IMR-90 (cell line): ENCODE measurements around the gene SPRR2E. TPM values are rescaled to one million over a fixed set of nuclear protein-coding genes. Genes with fewer than 3 reads are reported as not detected.

Experiments used
- ATAC-seq: fragments of 200-7000 bp; cut with Tn5 transposase; 2 replicates; pipeline ENCODE4 v1.9.1; 2020; ENCODE audit warnings: low read depth, mild to moderate bottlenecking, moderate library complexity
- BruUV-seq: library from RNA; stranded (reverse); fragments of 400-500 nt; replicated peaks from 2 replicates; lab custom pipeline; 2021; lab: Mats Ljungman, UMichigan
- CTCF ChIA-PET: fragments of 300-600 bp; formaldehyde crosslinking; extraction: SDS; loops from one replicate; lab custom pipeline; 2021; ENCODE audit warnings: antibody characterized with exemption; lab: Yijun Ruan, JAX
- POLR2A ChIA-PET: fragments of 300-600 bp; sonication (Branson Sonifier 250); formaldehyde crosslinking; loops from one replicate; lab custom pipeline; 2022; ENCODE audit warnings: antibody characterized with exemption; ENCODE audit not compliant: unreplicated experiment; lab: Charles Lee
- DNase-seq: peaks from one replicate; pipeline ENCODE4 v3.0.0; 2013
- H2AFZ ChIP-seq: replicated peaks from 2 replicates; pipeline ENCODE3; 2013; ENCODE audit warnings: low read length, mild to moderate bottlenecking; ENCODE audit not compliant: poor library complexity
- H2AK5ac ChIP-seq: 2 replicates; pipeline ENCODE4 v1.6.1; 2013; ENCODE audit warnings: low read depth, low read length, inconsistent platforms
- H2AK9ac ChIP-seq: replicated peaks from 2 replicates; pipeline ENCODE3; 2013; ENCODE audit warnings: mild to moderate bottlenecking, low read depth, low read length, moderate library complexity; ENCODE audit not compliant: poor library complexity
- H2BK120ac ChIP-seq: 2 replicates; pipeline ENCODE4 v1.6.1; 2013; ENCODE audit warnings: low read depth, low read length, inconsistent platforms
- H2BK15ac ChIP-seq: 3 replicates; pipeline ENCODE4 v1.6.1; 2013; ENCODE audit warnings: low read depth, low read length, inconsistent platforms
- H2BK20ac ChIP-seq: 2 replicates; pipeline ENCODE4 v1.6.1; 2013; ENCODE audit warnings: low read depth, mild to moderate bottlenecking, inconsistent platforms, low read length, moderate library complexity
- H2BK5ac ChIP-seq: 2 replicates; pipeline ENCODE4 v1.6.1; 2013; ENCODE audit warnings: mild to moderate bottlenecking, low read depth, low read length, inconsistent platforms; ENCODE audit not compliant: poor library complexity, severe bottlenecking
- H3K14ac ChIP-seq: replicated peaks from 2 replicates; pipeline ENCODE4 v1.6.1; 2013; ENCODE audit warnings: low read depth, low read length, inconsistent platforms
- H3K18ac ChIP-seq: 2 replicates; pipeline ENCODE4 v1.6.1; 2013; ENCODE audit warnings: low read depth, low read length, control low read depth
- H3K23ac ChIP-seq: 2 replicates; pipeline ENCODE4 v1.6.1; 2013; ENCODE audit warnings: low read depth, low read length, inconsistent platforms
- H3K27ac ChIP-seq: 2 replicates; pipeline ENCODE4 v1.5.1; 2013; ENCODE audit warnings: mild to moderate bottlenecking, control low read depth, low read length; ENCODE audit not compliant: insufficient read depth
- H3K27me3 ChIP-seq: 2 replicates; pipeline ENCODE4 v1.6.1; 2013; ENCODE audit warnings: low read length; ENCODE audit not compliant: control insufficient read depth, insufficient read depth
- H3K36me3 ChIP-seq: 2 replicates; pipeline ENCODE4 v1.6.1; 2013; ENCODE audit warnings: low read length, mixed read lengths; ENCODE audit not compliant: control insufficient read depth, insufficient read depth
- H3K4ac ChIP-seq: 2 replicates; pipeline ENCODE4 v1.6.1; 2013; ENCODE audit warnings: low read depth, low read length, inconsistent platforms
- H3K4me1 ChIP-seq: 2 replicates; pipeline ENCODE4 v1.6.1; 2013; ENCODE audit warnings: low read length, mixed read lengths; ENCODE audit not compliant: control insufficient read depth, insufficient read depth
- H3K4me2 ChIP-seq: 2 replicates; pipeline ENCODE4 v1.6.1; 2013; ENCODE audit warnings: low read depth, mild to moderate bottlenecking, control low read depth, low read length, moderate library complexity
- H3K4me3 ChIP-seq: 2 replicates; pipeline ENCODE4 v1.5.1; 2013; ENCODE audit warnings: low read depth, mild to moderate bottlenecking, control low read depth, low read length, moderate library complexity; ENCODE audit not compliant: insufficient read depth
- H3K56ac ChIP-seq: 2 replicates; pipeline ENCODE4 v1.6.1; 2013; ENCODE audit warnings: low read length, inconsistent platforms; ENCODE audit not compliant: insufficient read depth; ENCODE audit errors: extremely low read depth
- H3K79me1 ChIP-seq, 2 experiments: 2 replicates each; pipeline ENCODE4 v1.6.1; 2013; ENCODE audit warnings: low read length in 2 of 2, inconsistent platforms in 1 of 2, low read depth in 1 of 2
- H3K9ac ChIP-seq: 2 replicates; pipeline ENCODE4 v1.6.1; 2013; ENCODE audit warnings: low read depth, low read length, control low read depth
- H3K9me1 ChIP-seq: 2 replicates; pipeline ENCODE4 v1.6.1; 2013; ENCODE audit warnings: low read length, inconsistent platforms; ENCODE audit not compliant: insufficient read depth
- H3K9me3 ChIP-seq: 2 replicates; pipeline ENCODE4 v1.6.1; 2013; ENCODE audit warnings: low read length; ENCODE audit not compliant: control insufficient read depth, insufficient read depth
- H4K20me1 ChIP-seq: 2 replicates; pipeline ENCODE4 v1.6.1; 2013; ENCODE audit warnings: low read length, inconsistent platforms; ENCODE audit not compliant: insufficient read depth
- H4K5ac ChIP-seq: 2 replicates; pipeline ENCODE4 v1.6.1; 2013; ENCODE audit warnings: mild to moderate bottlenecking, low read depth, low read length, control low read depth
- H4K8ac ChIP-seq, 2 experiments: 2 replicates each; pipeline ENCODE4 v1.6.1; 2013; ENCODE audit warnings: low read depth in 2 of 2, low read length in 2 of 2, control low read depth in 1 of 2, inconsistent platforms in 1 of 2
- H4K91ac ChIP-seq: 2 replicates; pipeline ENCODE4 v1.6.1; 2013; ENCODE audit warnings: low read depth, low read length, inconsistent platforms; ENCODE audit not compliant: insufficient read depth
- CTCF ChIP-seq: conservative IDR thresholded peaks from 2 replicates; pipeline ENCODE4 v1.5.1; 2012; ENCODE audit warnings: mild to moderate bottlenecking, low read depth, low read length, improper control_type of control experiment
- ELK1 ChIP-seq: fragments of 150-350 bp; IDR thresholded peaks from 2 replicates; pipeline ENCODE4 v1.6.1; 2016; ENCODE audit warnings: low read depth, mild to moderate bottlenecking, low read length, moderate library complexity, borderline replicate concordance
- MAFK ChIP-seq: IDR thresholded peaks from 2 replicates; pipeline ENCODE4 v1.6.1; 2012; ENCODE audit warnings: low read depth, low read length, improper control_type of control experiment
- MAZ ChIP-seq: IDR thresholded peaks from 2 replicates; pipeline ENCODE4 v1.6.1; 2012; ENCODE audit warnings: low read depth, mild to moderate bottlenecking, low read length, improper control_type of control experiment, moderate library complexity, borderline replicate concordance
- MXI1 ChIP-seq: IDR thresholded peaks from 2 replicates; pipeline ENCODE4 v1.6.1; 2012; ENCODE audit warnings: low read depth, mild to moderate bottlenecking, low read length, moderate library complexity, borderline replicate concordance
- NFE2L2 ChIP-seq: fragments of 150-350 bp; IDR thresholded peaks from 2 replicates; pipeline ENCODE4 v1.6.1; 2016; ENCODE audit warnings: low read depth, mild to moderate bottlenecking, low read length
- RAD21 ChIP-seq: IDR thresholded peaks from 2 replicates; pipeline ENCODE4 v1.6.1; 2012; ENCODE audit warnings: low read length, improper control_type of control experiment
- RCOR1 ChIP-seq: IDR thresholded peaks from 2 replicates; pipeline ENCODE4 v1.6.1; 2012; ENCODE audit warnings: mild to moderate bottlenecking, low read length, improper control_type of control experiment; ENCODE audit not compliant: insufficient replicate concordance
- RFX5 ChIP-seq: IDR thresholded peaks from 2 replicates; pipeline ENCODE4 v1.8.0; 2012; ENCODE audit warnings: low read depth, mild to moderate bottlenecking, low read length, moderate library complexity
- SMC3 ChIP-seq: fragments of 150-350 bp; IDR thresholded peaks from 2 replicates; pipeline ENCODE4 v1.6.1; 2016; ENCODE audit warnings: low read depth, mild to moderate bottlenecking, antibody characterized with exemption, low read length, moderate library complexity
- WGBS, 2 experiments: methylation state at CpG; one replicate each; pipeline versions ENCODE4 v1.1.5 to v1.1.7; 2013; ENCODE audit warnings: missing lambda C conversion rate in 2 of 2; ENCODE audit not compliant: insufficient read length in 1 of 2; ENCODE audit errors: extremely low coverage in 2 of 2; 5-methylcytosine and 5-hydroxymethylcytosine counted together
- dilution Hi-C: fragments of 300-500 bp; cut with HindIII; formaldehyde crosslinking; loops from one replicate; pipeline ENCODE4 v1.14.3; 2018; ENCODE audit warnings: low sequenced_read_pairs; ENCODE audit not compliant: unreplicated experiment
- in situ Hi-C: fragments of 300-500 bp; cut with MboI; formaldehyde crosslinking; loops from 3 replicates; pipeline ENCODE4 v1.14.3; 2019; ENCODE audit warnings: low sequenced_read_pairs, inconsistent platforms, mixed read lengths
- intact Hi-C: fragments of 100-400 bp; cut with micrococcal nuclease; formaldehyde crosslinking; loops from 2 replicates; pipeline ENCODE4 v1.10.0; 2022
- polyA plus RNA-seq, 3 experiments: library from polyadenylated mRNA; depleted of rRNA; stranded (reverse); fragments of >200 nt; gene quantifications; 2 replicates each; pipeline ENCODE4 v1.2.3, GENCODE V29; 2012; ENCODE audit warnings: low replicate concordance in 1 of 3
- total RNA-seq: library from RNA; depleted of rRNA; stranded (reverse); fragments of >200 nt; gene quantifications from 2 replicates; pipeline ENCODE4 v1.2.3, GENCODE V29; 2012

Gene SPRR2E
- total and polyA plus RNA-seq, 2 of the 4 experiments (the other 2 are of a cell fraction) = not detected

- dilution Hi-C loops = no loop called here
- CTCF ChIA-PET = no interaction called here
Observed at GRCh38 chr1:153070243-153070642, 24.1 kb downstream of the SPRR2E start.

More at GRCh38 chr1:153070243-153070642, 24.1 kb downstream of the SPRR2E start:
- H4K8ac ChIP-seq = no peak overlapping the region
- DNase-seq (no peak), ATAC-seq (no peak)
- no peak overlapping the region for H3K9ac ChIP-seq
- H3K79me1 ChIP-seq = no peaks in the 10 kb centered on the region
- H3K56ac ChIP-seq = no peak overlapping the region
- H2BK5ac ChIP-seq = no peak overlapping the region
- H3K14ac ChIP-seq = no peak overlapping the region
- no CpG with 5 or more reads among the region's 2 CpGs for WGBS, 2 experiments
- H3K23ac ChIP-seq = no peak overlapping the region
- no peaks in the 10 kb centered on the region for H3K4me1 ChIP-seq
- no peak overlapping the region for H2AFZ ChIP-seq
- no TSS peak for BruUV-seq
- H3K18ac ChIP-seq = no peak overlapping the region
- H3K4me3 ChIP-seq = no peak overlapping the region
- no peak overlapping the region for H3K27ac ChIP-seq
- H3K9me1 ChIP-seq = no peaks in the 10 kb centered on the region
- H3K9me3 ChIP-seq = no peaks in the 10 kb centered on the region
- H3K27me3 ChIP-seq = no peaks in the 10 kb centered on the region
- H3K4me2 ChIP-seq = no peak overlapping the region
- no peak overlapping the region for H2BK15ac ChIP-seq
- no peak overlapping the region for H2BK20ac ChIP-seq
- H2AK5ac ChIP-seq = no peak overlapping the region
- no peaks in the 10 kb centered on the region for H4K20me1 ChIP-seq
- no peak overlapping the region for H4K91ac ChIP-seq
- TF ChIP-seq MXI1 (no peak), RFX5 (no peak), RCOR1 (no peak), SMC3 (no peak), MAFK (no peak), CTCF (no peak), ELK1 (no peak), MAZ (no peak), RAD21 (no peak), NFE2L2 (no peak)
- no peaks in the 10 kb centered on the region for H3K36me3 ChIP-seq
- intact Hi-C loops (no loop called here), in situ Hi-C loops (no loop called here)
- H2BK120ac ChIP-seq = no peak overlapping the region
- no peak overlapping the region for H4K5ac ChIP-seq
- POLR2A ChIA-PET = no interaction called here
- no peak overlapping the region for H2AK9ac ChIP-seq
- no peak overlapping the region for H3K4ac ChIP-seq
